Lower leg skin (tissue), 3 donors: ENCODE data around the gene RPL37A.

Experiments
- POLR2A ChIP-seq, 2 donors: fragments of 450-650 bp; IDR thresholded peaks; one replicate each; pipeline ENCODE4 v1.6.1; 2016 to 2017; ENCODE audit warnings: antibody characterized with exemption in 2 of 2, mild to moderate bottlenecking in 1 of 2, moderate library complexity in 1 of 2
- TF ChIP-seq, protein P1 (sequence below), 3 donors: fragments of 450-650 bp; IDR thresholded peaks; one replicate each; pipeline ENCODE4 v1.5.1; 2016; ENCODE audit warnings: antibody characterized with exemption in 3 of 3, mild to moderate bottlenecking in 3 of 3, moderate library complexity in 2 of 3

DNA sequence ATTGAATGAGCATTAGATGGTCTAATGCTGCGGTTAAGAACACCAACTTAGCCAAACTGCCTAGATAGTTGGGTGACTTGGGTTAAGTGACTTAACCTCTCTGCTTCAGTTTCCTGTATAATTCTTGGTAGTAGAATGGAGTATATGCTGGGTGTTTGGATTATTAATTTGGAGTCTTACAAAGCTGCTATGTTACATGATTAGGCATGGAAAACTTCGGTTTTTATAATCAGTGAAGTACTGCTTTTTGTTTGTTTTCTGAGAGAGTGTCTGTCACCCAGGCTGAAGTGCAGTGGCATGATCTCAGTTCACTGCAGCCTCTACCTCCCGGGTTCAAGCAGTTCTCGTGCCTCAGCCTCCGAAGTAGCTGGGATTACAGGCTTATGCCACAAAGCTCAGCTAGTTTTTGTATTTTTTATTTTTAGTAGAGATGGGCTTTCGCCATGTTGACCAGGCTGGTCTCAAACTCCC lies 4.5 kb downstream of the RPL37A start:
- no peak for TF ChIP-seq POLR2A (IDR thresholded peaks at IDR 0.05)
- TF ChIP-seq, protein P1, sequence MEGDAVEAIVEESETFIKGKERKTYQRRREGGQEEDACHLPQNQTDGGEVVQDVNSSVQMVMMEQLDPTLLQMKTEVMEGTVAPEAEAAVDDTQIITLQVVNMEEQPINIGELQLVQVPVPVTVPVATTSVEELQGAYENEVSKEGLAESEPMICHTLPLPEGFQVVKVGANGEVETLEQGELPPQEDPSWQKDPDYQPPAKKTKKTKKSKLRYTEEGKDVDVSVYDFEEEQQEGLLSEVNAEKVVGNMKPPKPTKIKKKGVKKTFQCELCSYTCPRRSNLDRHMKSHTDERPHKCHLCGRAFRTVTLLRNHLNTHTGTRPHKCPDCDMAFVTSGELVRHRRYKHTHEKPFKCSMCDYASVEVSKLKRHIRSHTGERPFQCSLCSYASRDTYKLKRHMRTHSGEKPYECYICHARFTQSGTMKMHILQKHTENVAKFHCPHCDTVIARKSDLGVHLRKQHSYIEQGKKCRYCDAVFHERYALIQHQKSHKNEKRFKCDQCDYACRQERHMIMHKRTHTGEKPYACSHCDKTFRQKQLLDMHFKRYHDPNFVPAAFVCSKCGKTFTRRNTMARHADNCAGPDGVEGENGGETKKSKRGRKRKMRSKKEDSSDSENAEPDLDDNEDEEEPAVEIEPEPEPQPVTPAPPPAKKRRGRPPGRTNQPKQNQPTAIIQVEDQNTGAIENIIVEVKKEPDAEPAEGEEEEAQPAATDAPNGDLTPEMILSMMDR (IDR thresholded peaks at IDR 0.05) = no peak
